ENCODE measurements around the gene PUM1.

DNA sequence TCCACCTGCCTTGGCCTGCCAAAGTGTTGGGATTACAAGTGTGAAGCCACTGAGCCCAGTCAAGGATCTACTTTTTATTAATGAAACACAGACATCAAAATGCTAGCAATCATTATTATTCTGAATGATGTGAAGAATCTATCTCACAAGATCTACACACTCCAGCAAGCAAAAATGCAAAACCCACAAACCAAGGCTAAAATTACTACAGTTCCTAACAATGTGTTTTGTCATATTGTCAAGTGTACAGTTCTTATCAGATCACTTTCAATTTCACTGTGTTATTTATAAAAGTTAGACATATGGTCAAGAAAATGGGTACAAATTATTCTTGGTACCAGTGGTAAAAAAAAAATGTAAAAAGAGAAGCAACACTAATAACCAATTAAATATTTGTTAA, 95.6 kb downstream of the PUM1 start:
- TF ChIP-seq POLR2AphosphoS5 (IDR thresholded peaks at IDR 0.05; ENCODE audit: borderline replicate concordance, low read depth, low read length), result no peak
- no peak for TF ChIP-seq EZH2 (IDR thresholded peaks at IDR 0.05)

Measured in SK-N-MC (cell line).